ENCODE measurements around the gene UBXN10. TPM values are rescaled to one million over a fixed set of nuclear protein-coding genes. Genes with fewer than 3 reads are reported as not detected.

UBXN10 gene
- total and polyA plus RNA-seq, 10 donors = 0.07 to 0.26 (median 0.18) TPM

DNA sequence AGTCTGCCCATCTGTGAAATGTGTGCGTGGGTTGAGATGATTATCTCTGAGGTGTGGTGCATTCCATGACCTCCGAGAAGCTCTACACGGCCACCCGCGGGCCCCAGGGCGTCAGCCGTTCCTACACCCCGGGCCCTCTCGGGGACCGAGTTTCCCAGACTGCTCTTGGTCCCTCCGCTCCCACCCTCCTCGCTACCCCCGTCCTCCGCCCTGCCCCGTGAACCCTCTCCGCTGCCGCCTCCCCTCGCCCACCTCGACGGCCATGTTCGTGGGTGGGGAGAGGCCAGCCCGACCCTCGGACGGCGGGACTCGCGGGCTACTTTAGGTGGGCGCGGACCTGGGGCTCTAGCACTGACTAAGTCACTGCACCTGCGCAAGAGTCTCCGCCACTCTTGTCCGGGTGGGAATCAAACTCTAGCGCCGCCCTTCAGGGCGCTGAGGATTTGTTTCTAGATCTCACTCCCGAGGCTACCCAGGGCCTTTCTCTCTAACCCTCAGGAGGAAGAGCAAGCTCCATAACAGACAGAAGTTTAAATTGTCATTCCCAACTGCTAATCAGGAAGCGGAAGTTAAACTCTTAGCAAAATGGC, 57.1 kb downstream of the UBXN10 start:
- DNase-seq = no peak
- Histone ChIP-seq H3K27me3 (replicated peaks in 1 of 7) (peaks cover 0 to 27% (median 6%) of the 10 kb centered on the region in 7 donors), H3K9me3 (no peaks in the 10 kb centered on the region), H3K4me3 (no peak overlapping the region), H3K27ac (no peak overlapping the region), H3K36me3 (no peaks in the 10 kb centered on the region), H3K4me1 (no peaks in the 10 kb centered on the region)
- TF ChIP-seq POLR2A (IDR thresholded peaks at IDR 0.05) (no peak), POLR2AphosphoS5 (IDR thresholded peaks at IDR 0.05) (no peak)
- TF ChIP-seq, protein P1, sequence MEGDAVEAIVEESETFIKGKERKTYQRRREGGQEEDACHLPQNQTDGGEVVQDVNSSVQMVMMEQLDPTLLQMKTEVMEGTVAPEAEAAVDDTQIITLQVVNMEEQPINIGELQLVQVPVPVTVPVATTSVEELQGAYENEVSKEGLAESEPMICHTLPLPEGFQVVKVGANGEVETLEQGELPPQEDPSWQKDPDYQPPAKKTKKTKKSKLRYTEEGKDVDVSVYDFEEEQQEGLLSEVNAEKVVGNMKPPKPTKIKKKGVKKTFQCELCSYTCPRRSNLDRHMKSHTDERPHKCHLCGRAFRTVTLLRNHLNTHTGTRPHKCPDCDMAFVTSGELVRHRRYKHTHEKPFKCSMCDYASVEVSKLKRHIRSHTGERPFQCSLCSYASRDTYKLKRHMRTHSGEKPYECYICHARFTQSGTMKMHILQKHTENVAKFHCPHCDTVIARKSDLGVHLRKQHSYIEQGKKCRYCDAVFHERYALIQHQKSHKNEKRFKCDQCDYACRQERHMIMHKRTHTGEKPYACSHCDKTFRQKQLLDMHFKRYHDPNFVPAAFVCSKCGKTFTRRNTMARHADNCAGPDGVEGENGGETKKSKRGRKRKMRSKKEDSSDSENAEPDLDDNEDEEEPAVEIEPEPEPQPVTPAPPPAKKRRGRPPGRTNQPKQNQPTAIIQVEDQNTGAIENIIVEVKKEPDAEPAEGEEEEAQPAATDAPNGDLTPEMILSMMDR (IDR thresholded peaks at IDR 0.05 in 8 of 11, conservative IDR thresholded peaks at IDR 0.05 in 3 of 11) = no peak
- WGBS, 5 donors = 83 to 91% (median 85%) methylated on average over 35 to 37 of the region's 37 CpGs
- intact Hi-C loops (cut with DNase I; ENCODE audit: low total_unique reads) = no loop called here

Other genes with a start within 250 kb of the UBXN10 start
- gene PLA2G2A, start 206.5 kb upstream of the UBXN10 start, total RNA-seq = 1 to 10 TPM in 2 of 7 donors, not detected in 5; 1.6 to 1.9 TPM
- gene PLA2G2A, start 206.5 kb upstream of the UBXN10 start, polyA plus RNA-seq = 10 to 100 TPM in 1 of 3 donors, 1 to 10 TPM in 1, under 1 TPM in 1; 0.26 to 17.8 (median 4.3) TPM
- 1 to 10 TPM in 2 of 7 donors, under 1 TPM in 2, not detected in 3; 0.34 to 1.1 (median 0.89) TPM for gene PLA2G5, start 115.9 kb upstream of the UBXN10 start, total RNA-seq
- gene PLA2G5, start 115.9 kb upstream of the UBXN10 start, polyA plus RNA-seq = 1 to 10 TPM in 1 of 3 donors, under 1 TPM in 2; 0.83 to 2.0 (median 0.89) TPM
- gene PLA2G2D, start 66.6 kb upstream of the UBXN10 start, total RNA-seq = 10 to 100 TPM in 1 of 7 donors, 1 to 10 TPM in 5, under 1 TPM in 1; 0.92 to 17.4 (median 5.9) TPM
- 10 to 100 TPM in 2 of 3 donors, 1 to 10 TPM in 1; 5.7 to 28.7 (median 10.6) TPM for gene PLA2G2D, start 66.6 kb upstream of the UBXN10 start, polyA plus RNA-seq
- not detected for gene PLA2G2F, start 46.8 kb upstream of the UBXN10 start, total RNA-seq
- not detected for gene PLA2G2F, start 46.8 kb upstream of the UBXN10 start, polyA plus RNA-seq
- under 1 TPM in 1 of 7 donors, not detected in 6; 0.17 TPM for gene PLA2G2C, start 422 bp downstream of the UBXN10 start, total RNA-seq
- gene PLA2G2C, start 422 bp downstream of the UBXN10 start, polyA plus RNA-seq = not detected
- gene VWA5B1, start 104.8 kb downstream of the UBXN10 start, total RNA-seq = under 1 TPM in 1 of 7 donors, not detected in 6; 0.28 TPM
- gene VWA5B1, start 104.8 kb downstream of the UBXN10 start, polyA plus RNA-seq = not detected

All from spleen (tissue), 11 donors.